Measurements from ENCODE around the gene RPS18. TPM values are rescaled to one million over a fixed set of nuclear protein-coding genes. Genes with fewer than 3 reads are reported as not detected.

RPS18 gene
- total RNA-seq, 1 experiment from 2014 or later, result 3,216 TPM

GRCh38 chr6:33313105-33313708 lies 41.3 kb downstream of the RPS18 start:
- no peaks in the 10 kb centered on the region for H4K20me1 ChIP-seq (ENCODE audit: control insufficient read depth, insufficient read depth, insufficient read length)
- H3K4me1 ChIP-seq (ENCODE audit: insufficient read depth, low read length), result no peaks in the 10 kb centered on the region

More at GRCh38 chr6:33313105-33313708, 41.3 kb downstream of the RPS18 start:
- H3K9me3 ChIP-seq (ENCODE audit: control insufficient read depth, low read depth, low read length), result no peaks in the 10 kb centered on the region
- peak; percentile 78 for DNase-seq
- peak overlapping the region; percentile 92 for H3K4me2 ChIP-seq (ENCODE audit: insufficient read depth, insufficient read length, low read length)
- H3K9me3 Mint-ChIP-seq, result no peaks in the 10 kb centered on the region
- H4K5ac ChIP-seq (ENCODE audit: insufficient read length, low read depth, low read length), result no peak overlapping the region
- TF ChIP-seq CTCF (conservative IDR thresholded peaks at IDR 0.05), result no peak
- H3K27me3 Mint-ChIP-seq (ENCODE audit: low read depth), result no peaks in the 10 kb centered on the region; the same call in 1 of the 2 replicates
- H2BK5ac ChIP-seq (ENCODE audit: insufficient read length, low read length), result no peak overlapping the region
- H2BK120ac ChIP-seq (ENCODE audit: low read depth, low read length, poor library complexity, severe bottlenecking), result no peak overlapping the region
- H3K56ac ChIP-seq (ENCODE audit: insufficient read length, low read depth, low read length), result no peak overlapping the region
- no peak overlapping the region for H2BK12ac ChIP-seq (ENCODE audit: insufficient read length, low read depth, low read length)
- H3K4me1 Mint-ChIP-seq, result peaks cover 31 to 38% of the 10 kb centered on the region in 2 experiments
- no peaks in the 10 kb centered on the region for H3K79me2 ChIP-seq (ENCODE audit: insufficient read depth, low read length)
- H3K14ac ChIP-seq (ENCODE audit: insufficient read depth, low read length), result peak overlapping the region; percentile 69; the same call in 1 of the 2 replicates
- H2AFZ ChIP-seq (ENCODE audit: low read length), result no peak overlapping the region
- peak overlapping the region; percentile 85 for H3K18ac ChIP-seq (ENCODE audit: insufficient read length, low read depth, low read length)
- H3K36me3 Mint-ChIP-seq (ENCODE audit: insufficient read depth in 1 of 3, low read depth in 3 of 3), result peaks cover 2 to 14% (median 6%) of the 10 kb centered on the region in 3 experiments; a peak in 5 of 7 replicates
- no CpG with 5 or more reads among the region's 33 CpGs for WGBS (ENCODE audit: extremely low coverage, insufficient read length, low lambda C conversion rate)
- peaks cover 31% of the 10 kb centered on the region for H3K23me2 ChIP-seq (ENCODE audit: insufficient read length, low read depth, low read length, poor library complexity, severe bottlenecking)
- no peak overlapping the region for H3K4ac ChIP-seq (ENCODE audit: low read depth, low read length)
- H3K27ac ChIP-seq (ENCODE audit: insufficient read length, low read depth, low read length), result no peak overlapping the region
- no peak overlapping the region for H3T11ph ChIP-seq (ENCODE audit: low read length)
- H3K27ac Mint-ChIP-seq, result peak overlapping the region; percentile 40 to 95 (median 52); a peak in 4 of 7 replicates
- no peaks in the 10 kb centered on the region for H3K79me1 ChIP-seq (ENCODE audit: insufficient read depth, low read depth, low read length, poor library complexity, severe bottlenecking)
- H3K23ac ChIP-seq (ENCODE audit: insufficient read length, low read depth, low read length), result no peak overlapping the region
- no peak overlapping the region for H4K91ac ChIP-seq (ENCODE audit: insufficient read length, low read depth, low read length)
- H2BK15ac ChIP-seq (ENCODE audit: low read depth, low read length), result no peak overlapping the region
- H2AK5ac ChIP-seq (ENCODE audit: insufficient read length, low read length), result no peak overlapping the region
- H4K8ac ChIP-seq (replicated peaks; ENCODE audit: insufficient read length, low read depth, low read length), result no peak overlapping the region
- H2BK20ac ChIP-seq (ENCODE audit: low read depth, low read length, poor library complexity, severe bottlenecking), result no peak overlapping the region
- peak overlapping the region; percentile 83 to 97 for H3K4me3 Mint-ChIP-seq
- peak overlapping the region; percentile 36 for H3K9ac ChIP-seq (ENCODE audit: extremely low read depth, insufficient read length, low read length)
- no peaks in the 10 kb centered on the region for H3K27me3 ChIP-seq (ENCODE audit: insufficient read depth, low read length)

Data from H9 (cell line).